Skeletal muscle satellite cell (primary cell): ENCODE measurements around the gene PKNOX1.
"Not testable (repeated sequence)": the region's sequence is repeated elsewhere in the genome, so short reads cannot be mapped to it uniquely, and the experiment has no call there.

Experiments
- H3K27me3 ChIP-seq: 2 replicates; pipeline ENCODE4 v1.7.0; 2013; ENCODE audit warnings: low read length; ENCODE audit not compliant: control insufficient read depth, insufficient read depth
- H3K36me3 ChIP-seq: 2 replicates; pipeline ENCODE4 v1.7.0; 2013; ENCODE audit warnings: mild to moderate bottlenecking, control low read depth, low read length; ENCODE audit not compliant: insufficient read depth
- H3K4me1 ChIP-seq: 2 replicates; pipeline ENCODE4 v1.7.0; 2013; ENCODE audit warnings: low read length; ENCODE audit not compliant: control insufficient read depth, insufficient read depth
- H3K4me2 ChIP-seq: 2 replicates; pipeline ENCODE4 v1.7.0; 2013; ENCODE audit warnings: mild to moderate bottlenecking, low read length
- H3K4me3 ChIP-seq: 2 replicates; pipeline ENCODE4 v1.7.0; 2013; ENCODE audit warnings: low read length
- H3K9ac ChIP-seq: 2 replicates; pipeline ENCODE4 v1.7.0; 2013; ENCODE audit warnings: mild to moderate bottlenecking, low read depth, low read length, moderate library complexity
- H3K9me3 ChIP-seq: replicated peaks from 2 replicates; pipeline ENCODE4 v1.7.0; 2013; ENCODE audit warnings: mild to moderate bottlenecking, control low read depth, low read length

PKNOX1 gene

GRCh38 chr21:43025636-43026180 is 51.3 kb downstream of the PKNOX1 start:
- H3K4me1 ChIP-seq: no peaks in the 10 kb centered on the region
- no peaks in the 10 kb centered on the region for H3K9me3 ChIP-seq
- H3K27me3 ChIP-seq: no peaks in the 10 kb centered on the region
- no peak overlapping the region for H3K4me2 ChIP-seq
- no peak overlapping the region for H3K9ac ChIP-seq
- no peak overlapping the region for H3K4me3 ChIP-seq
- peaks cover 60% of the 10 kb centered on the region for H3K36me3 ChIP-seq

DNA sequence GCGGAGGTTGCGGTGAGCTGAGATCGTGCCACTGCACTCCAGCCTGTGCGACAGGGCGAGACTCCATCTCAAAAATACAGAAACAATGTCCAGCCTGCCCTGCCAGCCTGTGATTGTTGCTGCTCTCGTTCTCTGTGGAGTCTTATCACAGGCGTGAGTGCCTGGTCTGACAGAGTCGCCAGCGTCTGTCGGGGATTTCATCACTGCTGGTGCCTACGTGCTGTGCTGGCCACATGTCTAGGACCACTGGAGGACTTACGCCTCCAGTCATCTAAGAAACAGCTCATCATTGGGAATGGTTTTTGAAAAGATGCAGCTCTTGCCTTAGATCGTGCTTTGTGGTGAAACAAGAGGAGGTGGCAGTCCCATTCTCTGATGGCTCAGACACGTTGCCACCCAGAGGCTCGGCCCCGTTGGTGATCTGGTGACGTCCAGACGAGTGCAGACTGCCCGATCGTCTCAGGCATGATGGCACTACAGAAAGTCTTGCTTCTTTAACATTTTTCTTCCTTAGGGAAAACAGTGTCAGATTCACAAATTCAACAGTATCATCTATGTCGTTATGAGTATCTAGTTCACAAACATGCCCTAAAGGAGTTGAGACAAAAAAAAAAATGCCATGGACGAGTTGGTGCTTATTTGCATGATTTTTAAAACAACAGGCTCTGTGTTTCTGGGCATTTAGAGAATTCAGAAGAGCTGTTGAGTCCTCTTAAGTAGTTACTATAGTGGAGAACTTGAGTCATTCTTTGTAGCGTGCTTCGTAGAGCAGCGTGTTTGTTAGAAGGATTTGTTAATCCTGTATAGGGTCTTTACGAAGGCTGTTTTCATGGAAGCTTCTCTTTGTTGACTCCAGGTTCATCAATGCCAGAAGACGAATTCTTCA is 53.7 kb downstream of the PKNOX1 start:
- no peak overlapping the region for H3K4me3 ChIP-seq
- no peaks in the 10 kb centered on the region for H3K4me1 ChIP-seq
- no peaks in the 10 kb centered on the region for H3K9me3 ChIP-seq
- H3K4me2 ChIP-seq: no peak overlapping the region
- no peak overlapping the region for H3K9ac ChIP-seq
- H3K27me3 ChIP-seq: no peaks in the 10 kb centered on the region
- peaks cover 57% of the 10 kb centered on the region for H3K36me3 ChIP-seq

GRCh38 chr21:43029785-43030184 is 55.4 kb downstream of the PKNOX1 start:
- H3K27me3 ChIP-seq: no peaks in the 10 kb centered on the region
- H3K36me3 ChIP-seq: peaks cover 45% of the 10 kb centered on the region
- H3K4me3 ChIP-seq: no peak overlapping the region
- no peaks in the 10 kb centered on the region for H3K9me3 ChIP-seq
- H3K4me1 ChIP-seq: peaks cover 9% of the 10 kb centered on the region
- no peak overlapping the region for H3K9ac ChIP-seq
- H3K4me2 ChIP-seq: no peak overlapping the region

DNA sequence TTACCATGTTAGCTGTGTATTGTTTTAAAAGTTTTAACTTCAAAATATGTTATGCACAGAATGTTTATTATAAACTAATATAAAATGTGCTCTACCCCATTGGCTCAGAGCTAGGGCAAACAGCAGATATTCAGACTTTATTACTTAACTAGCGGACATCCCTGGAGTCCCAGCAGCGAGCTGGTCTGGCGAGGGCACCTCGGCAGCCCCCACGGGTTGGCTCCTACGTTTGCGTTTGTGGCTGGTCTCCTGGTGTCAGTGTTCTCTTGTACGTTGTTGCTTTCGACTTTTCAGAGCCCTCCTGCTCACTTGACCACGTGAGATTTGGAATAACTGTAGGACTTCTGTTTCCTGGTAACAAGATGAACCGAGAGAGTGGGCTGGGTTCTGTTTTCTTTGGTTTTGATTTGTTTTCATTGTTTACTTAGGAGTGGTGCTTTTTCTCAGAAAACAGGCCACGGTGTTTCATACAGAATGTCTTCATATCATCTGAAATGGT is 56.8 kb downstream of the PKNOX1 start:
- Histone ChIP-seq H3K9ac (no peak overlapping the region), H3K9me3 (no peaks in the 10 kb centered on the region), H3K36me3 (peaks cover 41% of the 10 kb centered on the region), H3K4me1 (peaks cover 9% of the 10 kb centered on the region), H3K4me2 (no peak overlapping the region), H3K27me3 (no peaks in the 10 kb centered on the region), H3K4me3 (no peak overlapping the region)

DNA sequence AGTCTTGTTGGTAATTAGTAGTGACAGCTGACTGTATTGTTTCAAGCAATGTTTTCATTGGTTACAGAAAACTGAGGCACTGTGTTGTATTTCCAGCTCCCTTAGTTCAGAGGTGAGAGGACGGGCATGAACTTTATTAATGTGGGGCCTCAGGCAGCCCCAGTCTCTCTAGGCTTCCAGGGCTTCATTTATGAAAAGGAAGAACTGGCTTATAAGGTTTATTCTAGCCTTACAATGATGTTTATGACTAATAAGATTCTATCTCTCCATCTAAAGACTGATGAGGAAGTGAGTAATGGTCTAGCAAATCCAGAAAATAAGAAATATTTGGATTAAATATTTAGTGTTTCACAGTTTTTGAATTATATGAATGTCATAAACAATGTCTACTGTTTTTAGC is 59.7 kb downstream of the PKNOX1 start:
- Histone ChIP-seq H3K9me3 (no peaks in the 10 kb centered on the region), H3K9ac (no peak overlapping the region), H3K4me1 (peaks cover 9% of the 10 kb centered on the region), H3K27me3 (no peaks in the 10 kb centered on the region), H3K4me2 (no peak overlapping the region), H3K36me3 (peaks cover 29% of the 10 kb centered on the region), H3K4me3 (no peak overlapping the region)

DNA sequence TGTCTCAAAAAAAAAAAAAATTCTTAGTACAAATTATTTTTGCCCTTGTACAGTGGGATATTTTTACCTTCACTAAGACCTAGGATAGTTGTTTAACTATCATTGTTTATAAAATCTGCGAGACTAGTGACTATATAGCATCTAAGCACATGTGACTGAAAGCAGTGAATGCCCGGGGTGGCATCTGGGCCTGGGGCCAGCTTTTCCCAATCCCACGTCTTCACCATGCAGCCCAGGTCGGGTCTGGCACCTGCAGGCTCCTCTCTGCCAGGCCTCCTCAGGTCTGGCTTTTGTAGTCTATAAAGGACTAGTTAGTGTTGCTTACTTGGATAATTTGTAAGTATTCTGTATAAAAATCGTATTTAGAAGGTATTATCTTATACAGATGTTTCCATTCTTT is 60.5 kb downstream of the PKNOX1 start:
- H3K4me1 ChIP-seq: peaks cover 9% of the 10 kb centered on the region
- H3K36me3 ChIP-seq: peaks cover 26% of the 10 kb centered on the region
- H3K4me3 ChIP-seq: no peak overlapping the region
- H3K9ac ChIP-seq: no peak overlapping the region
- H3K27me3 ChIP-seq: no peaks in the 10 kb centered on the region
- no peak overlapping the region for H3K4me2 ChIP-seq
- no peaks in the 10 kb centered on the region for H3K9me3 ChIP-seq

- not testable (repeated sequence) for H3K36me3 ChIP-seq, H3K9ac ChIP-seq, H3K9me3 ChIP-seq, H3K27me3 ChIP-seq, H3K4me2 ChIP-seq, H3K4me3 ChIP-seq, H3K4me1 ChIP-seq
Observed at GRCh38 chr21:43036889-43037288, 62.5 kb downstream of the PKNOX1 start.

GRCh38 chr21:43037918-43038658 is 63.7 kb downstream of the PKNOX1 start:
- H3K4me3 ChIP-seq, H3K4me1 ChIP-seq, H3K9ac ChIP-seq, H3K27me3 ChIP-seq, H3K9me3 ChIP-seq, H3K4me2 ChIP-seq, H3K36me3 ChIP-seq: not testable (repeated sequence)

DNA sequence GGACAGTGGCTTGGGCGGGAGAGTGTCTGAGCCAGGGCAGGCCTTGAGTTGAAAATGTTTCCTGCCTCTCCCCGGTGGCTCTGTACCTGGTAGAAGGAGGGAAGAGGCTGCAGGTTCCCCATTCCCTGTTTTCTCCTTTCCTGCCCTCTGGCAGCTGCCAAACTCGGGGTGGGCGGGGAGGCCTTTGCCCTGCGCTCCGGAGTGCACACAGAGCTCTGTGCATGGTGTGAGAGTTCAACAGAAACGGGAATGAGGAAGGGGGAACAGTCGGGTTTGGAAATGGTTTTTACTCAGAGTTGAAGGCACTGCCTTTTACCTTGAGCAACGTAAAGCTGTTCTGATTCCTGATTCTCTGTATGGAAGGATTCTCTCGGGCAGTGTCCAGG is 64.3 kb downstream of the PKNOX1 start:
- H3K4me2 ChIP-seq, H3K4me3 ChIP-seq, H3K9ac ChIP-seq, H3K36me3 ChIP-seq, H3K4me1 ChIP-seq, H3K27me3 ChIP-seq, H3K9me3 ChIP-seq: not testable (repeated sequence)

DNA sequence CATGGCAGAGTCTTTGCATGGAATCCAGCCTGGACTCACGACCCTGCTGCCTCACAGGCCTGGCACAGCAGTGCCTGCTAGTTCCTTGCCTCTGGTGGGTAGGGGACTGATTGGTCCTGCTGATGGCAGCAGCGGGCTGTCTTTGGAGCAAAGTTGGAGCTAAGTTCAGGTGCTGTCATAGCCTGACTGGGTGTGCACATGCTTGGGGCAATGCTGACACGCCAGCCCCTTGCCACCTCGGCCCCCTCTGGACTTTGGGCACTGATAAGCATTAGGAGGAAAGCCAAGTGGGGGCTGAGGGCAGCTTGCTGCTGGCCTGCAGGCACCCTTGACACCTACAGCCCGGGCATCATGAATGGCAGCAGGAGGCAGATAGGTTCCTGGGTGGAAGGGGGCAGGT is 67.8 kb downstream of the PKNOX1 start:
- not testable (repeated sequence) for H3K4me2 ChIP-seq, H3K4me3 ChIP-seq, H3K36me3 ChIP-seq

GRCh38 chr21:43043291-43043690 is 68.9 kb downstream of the PKNOX1 start:
- H3K4me2 ChIP-seq, H3K9me3 ChIP-seq, H3K4me1 ChIP-seq, H3K9ac ChIP-seq, H3K36me3 ChIP-seq, H3K27me3 ChIP-seq, H3K4me3 ChIP-seq: not testable (repeated sequence)

More for the DNA sequence above, 67.8 kb downstream of the PKNOX1 start:
- not testable (repeated sequence) for H3K9me3 ChIP-seq, H3K27me3 ChIP-seq, H3K9ac ChIP-seq, H3K4me1 ChIP-seq
